H1 (cell line): ENCODE results near the gene KRCC1. TPM values are rescaled to one million over a fixed set of nuclear protein-coding genes. Genes with fewer than 3 reads are reported as not detected.

ENCODE experiments used
- CTCF ChIA-PET: fragments of 300-600 bp; sonication (Branson Sonifier 250); formaldehyde crosslinking; loops from one replicate; lab custom pipeline; 2021; ENCODE audit not compliant: partially characterized antibody; lab: Charles Lee
- POLR2A ChIA-PET: fragments of 300-600 bp; sonication (Branson Sonifier 250); formaldehyde crosslinking; loops from one replicate; lab custom pipeline; 2021; ENCODE audit warnings: inconsistent platforms; ENCODE audit not compliant: partially characterized antibody; lab: Charles Lee
- DNase-seq, 2 experiments: peaks; one replicate each; pipeline versions ENCODE4 v3.0.0 to v3.0.0-alpha.2; 2010 to 2022; ENCODE audit warnings: low spot score in 2 of 2, low read depth in 1 of 2, mixed read lengths in 1 of 2
- FAIRE-seq: peaks from 2 replicates; lab custom pipeline; 2011; peaks lifted over from hg19 to GRCh38; lab: Jason Lieb, UNC
- H2AFZ ChIP-seq: 2 replicates; pipeline ENCODE4 v1.8.1; 2012; ENCODE audit warnings: low read length, inconsistent platforms
- H2AK5ac ChIP-seq: 2 replicates; pipeline ENCODE4 v1.6.1; 2013; ENCODE audit warnings: low read depth, low read length
- H2BK120ac ChIP-seq: replicated peaks from 2 replicates; pipeline ENCODE3; 2013; ENCODE audit warnings: low read depth, low read length, inconsistent platforms
- H2BK12ac ChIP-seq: 2 replicates; pipeline ENCODE4 v1.6.1; 2013; ENCODE audit warnings: low read depth, low read length
- H2BK15ac ChIP-seq: 2 replicates; pipeline ENCODE4 v1.6.1; 2013; ENCODE audit warnings: low read length
- H2BK20ac ChIP-seq: 2 replicates; pipeline ENCODE4 v1.6.1; 2013; ENCODE audit warnings: low read length
- H2BK5ac ChIP-seq: 2 replicates; pipeline ENCODE4 v1.6.1; 2013; ENCODE audit warnings: low read depth, low read length
- H3K14ac ChIP-seq: 2 replicates; pipeline ENCODE4 v1.6.1; 2013; ENCODE audit warnings: inconsistent platforms; ENCODE audit not compliant: insufficient read length
- H3K18ac ChIP-seq: 2 replicates; pipeline ENCODE4 v1.6.1; 2013; ENCODE audit warnings: low read length; ENCODE audit errors: extremely low read depth
- H3K23ac ChIP-seq: 2 replicates; pipeline ENCODE4 v1.6.1; 2013; ENCODE audit warnings: inconsistent platforms; ENCODE audit not compliant: insufficient read length
- H3K23me2 ChIP-seq: 2 replicates; pipeline ENCODE4 v1.6.1; 2013; ENCODE audit warnings: low read depth, low read length
- H3K27ac ChIP-seq: 2 replicates; pipeline ENCODE4 v1.6.1; 2011; ENCODE audit warnings: low read depth, low read length, inconsistent platforms
- H3K27me3 ChIP-seq, 4 experiments: replicated peaks in 1 of 4; 1 replicate in 1 of 4; 2 replicates in 3 of 4; pipeline versions ENCODE4 v1.6.1 to v1.8.1; 2011 to 2013; ENCODE audit warnings: low read length in 3 of 4, mild to moderate bottlenecking in 3 of 4, inconsistent platforms in 2 of 4, mixed read lengths in 2 of 4, moderate library complexity in 1 of 4; ENCODE audit not compliant: control insufficient read depth in 3 of 4, insufficient read depth in 3 of 4; ENCODE audit errors: extremely low read depth in 1 of 4
- H3K36me3 ChIP-seq, 4 experiments: 2 replicates each; pipeline versions ENCODE4 v1.6.1 to v1.8.1; 2011 to 2013; ENCODE audit warnings: mild to moderate bottlenecking in 4 of 4, low read length in 3 of 4, moderate library complexity in 2 of 4, control low read depth in 1 of 4, inconsistent platforms in 1 of 4; ENCODE audit not compliant: insufficient read depth in 4 of 4, control insufficient read depth in 2 of 4
- H3K4ac ChIP-seq: replicated peaks from 2 replicates; pipeline ENCODE3; 2013; ENCODE audit warnings: low read length, low read depth, mixed read lengths, inconsistent platforms; ENCODE audit not compliant: insufficient read length
- H3K4me1 ChIP-seq, 4 experiments: replicated peaks in 1 of 4; 1 replicate in 1 of 4; 2 replicates in 3 of 4; pipeline versions ENCODE4 v1.6.1 to v1.8.1; 2011 to 2013; ENCODE audit warnings: low read length in 3 of 4, inconsistent platforms in 2 of 4, mixed read lengths in 1 of 4; ENCODE audit not compliant: insufficient read depth in 4 of 4, control insufficient read depth in 3 of 4
- H3K4me2 ChIP-seq, 2 experiments: 2 replicates each; pipeline versions ENCODE4 v1.6.1 to v1.8.1; 2011 to 2013; ENCODE audit warnings: low read depth in 2 of 2, low read length in 2 of 2, control low read depth in 1 of 2, inconsistent platforms in 1 of 2, mild to moderate bottlenecking in 1 of 2; ENCODE audit not compliant: insufficient read depth in 1 of 2
- H3K4me3 ChIP-seq, 4 experiments: fragments of 200-600, 300-600 bp in 1 of 4; sonication (generic), shearing (Covaris generic), sonication (Bioruptor Twin) in 1 of 4; 2 replicates each; pipeline versions ENCODE4 v1.5.1 to v1.8.1; 2011 to 2016; ENCODE audit warnings: low read length in 4 of 4, low read depth in 3 of 4, control low read depth in 2 of 4, inconsistent platforms in 2 of 4, mild to moderate bottlenecking in 2 of 4, mixed read lengths in 1 of 4, moderate library complexity in 1 of 4; ENCODE audit not compliant: insufficient read depth in 2 of 4; ENCODE audit errors: extremely low read depth in 1 of 4
- H3K56ac ChIP-seq: replicated peaks from 2 replicates; pipeline ENCODE3; 2013; ENCODE audit warnings: low read depth, mild to moderate bottlenecking, mixed read lengths, low read length, inconsistent platforms; ENCODE audit not compliant: insufficient read length
- H3K79me1 ChIP-seq: 2 replicates; pipeline ENCODE4 v1.6.1; 2013; ENCODE audit warnings: low read depth, low read length, control low read depth
- H3K79me2 ChIP-seq, 2 experiments: 2 replicates each; pipeline versions ENCODE4 v1.6.1 to v1.8.1; 2012 to 2013; ENCODE audit warnings: low read length in 2 of 2, mild to moderate bottlenecking in 2 of 2, inconsistent platforms in 1 of 2; ENCODE audit not compliant: insufficient read depth in 2 of 2, control insufficient read depth in 1 of 2
- H3K9ac ChIP-seq, 4 experiments: replicated peaks in 1 of 4; 1 replicate in 1 of 4; 2 replicates in 3 of 4; pipeline versions ENCODE4 v1.6.1 to v1.8.1; 2011 to 2013; ENCODE audit warnings: low read depth in 3 of 4, low read length in 3 of 4, control low read depth in 2 of 4, mild to moderate bottlenecking in 2 of 4, moderate library complexity in 2 of 4, inconsistent platforms in 1 of 4; ENCODE audit errors: extremely low read depth in 1 of 4
- H3K9me3 ChIP-seq, 2 experiments: 2 replicates each; pipeline versions ENCODE4 v1.6.1 to v1.8.1; 2012 to 2013; ENCODE audit warnings: mild to moderate bottlenecking in 2 of 2, moderate library complexity in 2 of 2, control low read depth in 1 of 2, inconsistent platforms in 1 of 2, low read depth in 1 of 2, low read length in 1 of 2, mixed read lengths in 1 of 2; ENCODE audit not compliant: insufficient read depth in 2 of 2
- H4K20me1 ChIP-seq, 2 experiments: replicated peaks in 1 of 2; 2 replicates each; pipeline versions ENCODE3 to v1.8.1; 2011 to 2013; ENCODE audit warnings: inconsistent platforms in 2 of 2, low read length in 2 of 2, mild to moderate bottlenecking in 1 of 2; ENCODE audit not compliant: insufficient read depth in 2 of 2, control insufficient read depth in 1 of 2
- H4K5ac ChIP-seq: 2 replicates; pipeline ENCODE4 v1.6.1; 2013; ENCODE audit warnings: low read length, low read depth, mixed read lengths, inconsistent platforms; ENCODE audit not compliant: insufficient read length
- H4K8ac ChIP-seq: 2 replicates; pipeline ENCODE4 v1.8.0; 2013; ENCODE audit warnings: mild to moderate bottlenecking, moderate library complexity, low read length, inconsistent platforms; ENCODE audit not compliant: insufficient read depth; ENCODE audit errors: extremely low read depth
- H4K91ac ChIP-seq: replicated peaks from 2 replicates; pipeline ENCODE3; 2013; ENCODE audit warnings: low read length, mixed read lengths, inconsistent platforms; ENCODE audit not compliant: insufficient read length
- ATF2 ChIP-seq: IDR thresholded peaks from 2 replicates; pipeline ENCODE4 v1.6.1; 2012; ENCODE audit warnings: low read length, inconsistent platforms
- CEBPB ChIP-seq: IDR thresholded peaks from 2 replicates; pipeline ENCODE4 v1.6.1; 2012; ENCODE audit warnings: low read depth, low read length
- KDM4A ChIP-seq: IDR thresholded peaks from one replicate; pipeline ENCODE4 v1.7.1; 2012; ENCODE audit warnings: low read depth, mild to moderate bottlenecking, moderate library complexity, low read length, inconsistent platforms; ENCODE audit not compliant: severe bottlenecking
- WGBS, 2 experiments: shearing (Covaris generic) in 1 of 2; methylation state at CpG; one replicate each; pipeline versions ENCODE4 v1.1.6 to v1.1.7; 2013 to 2015; ENCODE audit warnings: low lambda C conversion rate in 2 of 2, mixed read lengths in 2 of 2, inconsistent platforms in 1 of 2, low coverage in 1 of 2, missing lambda C conversion rate in 1 of 2; ENCODE audit not compliant: insufficient replicate concordance in 2 of 2, insufficient coverage in 1 of 2, insufficient read length in 1 of 2; ENCODE audit errors: extremely low coverage in 1 of 2, missing lambda C conversion rate in 1 of 2; 5-methylcytosine and 5-hydroxymethylcytosine counted together
- polyA plus RNA-seq, 7 experiments: library from polyadenylated mRNA; depleted of rRNA in 3 of 7; stranded (reverse) in 5 of 7; unstranded in 2 of 7; fragments of >200 nt in 5 of 7; fragments of 200-250 nt in 2 of 7; gene quantifications; 1 replicate in 5 of 7; 2 replicates in 1 of 7; 4 replicates in 1 of 7; pipeline versions ENCODE4 v1.2.1 to v1.2.3, GENCODE V29; 2011 to 2013; ENCODE audit warnings: missing spikeins in 2 of 7, mixed read lengths in 2 of 7
- total RNA-seq: library from RNA; stranded (reverse); fragmentation: NEBNext Ultra II Directional; extraction: Animal tissue kit (Norgen Biotek cat#: 25700); gene quantifications from 2 replicates; pipeline ENCODE4 v1.2.1, GENCODE V29; 2021

The KRCC1 gene
- total and polyA plus RNA-seq, 2 of the 8 experiments (the other 6 are each of a cell fraction or from before 2014, with no cell fraction given), result 5.1 to 8.5 TPM

DNA sequence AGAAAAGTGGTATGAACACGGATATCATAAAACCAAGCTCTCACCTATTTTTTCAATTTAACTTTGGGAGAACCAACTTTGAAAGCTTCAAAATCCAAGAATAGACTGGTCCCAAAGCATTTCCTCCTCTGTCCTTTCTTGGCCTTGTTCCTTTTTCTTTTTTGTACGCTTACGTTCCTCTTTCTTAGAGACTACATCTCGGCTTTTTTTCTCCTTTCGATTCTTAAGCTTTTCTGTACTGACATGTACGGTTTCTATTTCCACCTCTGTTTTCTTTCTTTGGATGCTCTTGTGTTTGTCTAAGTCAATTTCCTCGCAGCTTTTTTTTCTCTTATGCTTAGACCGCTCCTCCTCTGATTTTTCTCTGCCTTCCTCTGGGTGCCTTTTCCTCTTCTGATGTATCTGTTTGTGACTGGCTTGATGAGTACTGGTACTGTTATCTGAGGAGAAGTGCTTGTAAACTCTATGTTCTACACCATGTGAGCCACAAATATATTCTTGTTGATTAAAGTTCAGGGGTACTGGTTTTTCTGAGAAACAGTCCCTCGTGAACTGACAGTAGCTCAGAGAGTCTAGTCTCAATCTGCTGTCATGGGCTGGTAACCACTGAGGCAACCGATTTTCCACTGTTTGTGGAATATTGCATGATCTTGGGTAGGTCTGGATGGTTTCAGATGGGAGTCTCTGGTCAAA, 27.7 kb downstream of the KRCC1 start:
- H2BK12ac ChIP-seq, result no peak overlapping the region
- no peak overlapping the region for H3K4me2 ChIP-seq
- 90% methylated on average over 10 of the region's 10 CpGs; no CpG with 5 or more reads in 1 of the 2 experiments for WGBS, 2 experiments
- no peak for DNase-seq
- no peak overlapping the region for H2BK120ac ChIP-seq
- no peaks in the 10 kb centered on the region for H3K9me3 ChIP-seq
- no peak for FAIRE-seq
- H2BK5ac ChIP-seq, result no peak overlapping the region
- no peak overlapping the region for H2AFZ ChIP-seq
- no peak overlapping the region for H4K91ac ChIP-seq
- no peak overlapping the region for H3K14ac ChIP-seq
- H2AK5ac ChIP-seq, result no peak overlapping the region
- H3K36me3 ChIP-seq, result peaks cover 0 to 17% (median under 1%) of the 10 kb centered on the region in 4 experiments; a peak in 5 of 8 replicates
- H3K23ac ChIP-seq, result no peak overlapping the region
- CTCF ChIA-PET, result interaction anchor here (0.8 kb wide), 1 partner anchor 131 kb away, joined by 3 read pairs; no protein-coding TSS in a partner anchor
- no peak for TF ChIP-seq ATF2
- TF ChIP-seq CEBPB, result no peak
- no peak for TF ChIP-seq KDM4A
- no peaks in the 10 kb centered on the region for H4K20me1 ChIP-seq
- no peak overlapping the region for H3K56ac ChIP-seq
- H3K27ac ChIP-seq, result no peak overlapping the region
- H4K8ac ChIP-seq, result no peak overlapping the region
- no peaks in the 10 kb centered on the region for H3K79me1 ChIP-seq
- no peak overlapping the region for H3K4ac ChIP-seq
- no peak overlapping the region for H3K9ac ChIP-seq
- H3K27me3 ChIP-seq, result no peaks in the 10 kb centered on the region
- no peaks in the 10 kb centered on the region; a peak in 2 of 7 replicates for H3K4me1 ChIP-seq
- H2BK20ac ChIP-seq, result no peak overlapping the region
- H3K79me2 ChIP-seq, result no peaks in the 10 kb centered on the region
- no peak overlapping the region for H2BK15ac ChIP-seq
- H3K23me2 ChIP-seq, result no peaks in the 10 kb centered on the region
- POLR2A ChIA-PET, result interaction anchor here (0.6 to 5.5 kb wide), 2 partner anchors 12 to 16 kb away, joined by 4 to 41 read pairs; partner anchors contain the start of gene RNU2-63P
- H3K18ac ChIP-seq, result no peak overlapping the region
- no peak overlapping the region for H3K4me3 ChIP-seq
- H4K5ac ChIP-seq, result no peak overlapping the region
